Lower leg skin (tissue), 4 donors: ENCODE measurements around the gene SRRM2. TPM values are rescaled to one million over a fixed set of nuclear protein-coding genes. Genes with fewer than 3 reads are reported as not detected.
A peak's percentile ranks its signal among the peaks of the same experiment; 100 is the strongest.

Experiments
- DNase-seq, 2 donors: peaks; one replicate each; pipeline ENCODE4 v3.0.0-alpha.2; 2019; ENCODE audit warnings: low spot score in 2 of 2
- H3K4me3 ChIP-seq: fragments of 200-600 bp; sonication (generic); 2 replicates; pipeline ENCODE4 v1.5.1; 2017; ENCODE audit warnings: mild to moderate bottlenecking, low read depth; ENCODE audit not compliant: poor library complexity, severe bottlenecking
- CTCF ChIP-seq, 3 donors: fragments of 450-650 bp; IDR thresholded peaks; one replicate each; pipeline ENCODE4 v1.5.1; 2016; ENCODE audit warnings: antibody characterized with exemption in 3 of 3, mild to moderate bottlenecking in 3 of 3, moderate library complexity in 2 of 3
- POLR2A ChIP-seq, 2 donors: fragments of 450-650 bp; IDR thresholded peaks; one replicate each; pipeline ENCODE4 v1.6.1; 2016 to 2017; ENCODE audit warnings: antibody characterized with exemption in 2 of 2, mild to moderate bottlenecking in 1 of 2, moderate library complexity in 1 of 2
- WGBS, 2 donors: methylation state at CpG; one replicate each; pipeline ENCODE4 v1.1.5; 2018; 5-methylcytosine and 5-hydroxymethylcytosine counted together
- intact Hi-C: fragments of 100-400 bp; cut with DNase I; formaldehyde crosslinking; loops from one replicate; pipeline ENCODE4 v1.15.0; 2023; ENCODE audit warnings: low total_unique reads
- total RNA-seq, 4 donors: library from RNA; depleted of rRNA; stranded (reverse); fragments of >200 nt; gene quantifications; one replicate each; pipeline ENCODE4 v1.1.0, GENCODE V29; 2016

Gene SRRM2
- total RNA-seq, 4 donors from 2014 or later, result 257 to 830 (median 272) TPM

GRCh38 chr16:2712546-2712945 lies 39.9 kb upstream of the SRRM2 start:
- WGBS, 2 donors, result 72 to 82% methylated on average over 20 to 21 of the region's 21 CpGs
- DNase-seq, result peak in 1 of 2 donors; percentile 83
- intact Hi-C loops, result no loop called here
- no peak overlapping the region for H3K4me3 ChIP-seq
- TF ChIP-seq POLR2A (IDR thresholded peaks at IDR 0.05) (no peak), CTCF (IDR thresholded peaks at IDR 0.05) (no peak)

GRCh38 chr16:2713523-2713922 lies 38.9 kb upstream of the SRRM2 start:
- TF ChIP-seq POLR2A (IDR thresholded peaks at IDR 0.05) (no peak), CTCF (IDR thresholded peaks at IDR 0.05) (no peak)
- intact Hi-C loops, result no loop called here
- H3K4me3 ChIP-seq, result no peak overlapping the region
- DNase-seq, result peak in 1 of 2 donors; percentile 65
- WGBS, 2 donors, result 65 to 71% methylated on average over 14 of the region's 14 CpGs

- intact Hi-C loops, result no loop called here
- no peak for DNase-seq
- WGBS, 2 donors, result 76 to 81% methylated on average over 28 of the region's 28 CpGs
Measured at GRCh38 chr16:2713985-2714774, 38.3 kb upstream of the SRRM2 start.

GRCh38 chr16:2715064-2715463 lies 37.4 kb upstream of the SRRM2 start:
- TF ChIP-seq CTCF (IDR thresholded peaks at IDR 0.05) (no peak), POLR2A (IDR thresholded peaks at IDR 0.05) (no peak)
- H3K4me3 ChIP-seq, result no peak overlapping the region
- DNase-seq, result no peak
- WGBS, 2 donors, result 30 to 33% methylated on average over 9 of the region's 9 CpGs
- intact Hi-C loops, result no loop called here

More at GRCh38 chr16:2713985-2714774, 38.3 kb upstream of the SRRM2 start:
- no peak for TF ChIP-seq CTCF (IDR thresholded peaks at IDR 0.05)
- no peak for TF ChIP-seq POLR2A (IDR thresholded peaks at IDR 0.05)
- H3K4me3 ChIP-seq, result no peak overlapping the region

- intact Hi-C loops, result no loop called here
- no peak for TF ChIP-seq POLR2A (IDR thresholded peaks at IDR 0.05)
- TF ChIP-seq CTCF (IDR thresholded peaks at IDR 0.05), result no peak
- 0 to 6% methylated on average over 3 to 28 of the region's 33 CpGs for WGBS, 2 donors
- H3K4me3 ChIP-seq, result no peak overlapping the region
- DNase-seq, result no peak
Measured at GRCh38 chr16:2715519-2715918, 36.9 kb upstream of the SRRM2 start.
